Measurements from ENCODE around the gene SKI.
"Not testable (repeated sequence)": the region's sequence is repeated elsewhere in the genome, so short reads cannot be mapped to it uniquely, and the experiment has no call there.

SKI gene

DNA sequence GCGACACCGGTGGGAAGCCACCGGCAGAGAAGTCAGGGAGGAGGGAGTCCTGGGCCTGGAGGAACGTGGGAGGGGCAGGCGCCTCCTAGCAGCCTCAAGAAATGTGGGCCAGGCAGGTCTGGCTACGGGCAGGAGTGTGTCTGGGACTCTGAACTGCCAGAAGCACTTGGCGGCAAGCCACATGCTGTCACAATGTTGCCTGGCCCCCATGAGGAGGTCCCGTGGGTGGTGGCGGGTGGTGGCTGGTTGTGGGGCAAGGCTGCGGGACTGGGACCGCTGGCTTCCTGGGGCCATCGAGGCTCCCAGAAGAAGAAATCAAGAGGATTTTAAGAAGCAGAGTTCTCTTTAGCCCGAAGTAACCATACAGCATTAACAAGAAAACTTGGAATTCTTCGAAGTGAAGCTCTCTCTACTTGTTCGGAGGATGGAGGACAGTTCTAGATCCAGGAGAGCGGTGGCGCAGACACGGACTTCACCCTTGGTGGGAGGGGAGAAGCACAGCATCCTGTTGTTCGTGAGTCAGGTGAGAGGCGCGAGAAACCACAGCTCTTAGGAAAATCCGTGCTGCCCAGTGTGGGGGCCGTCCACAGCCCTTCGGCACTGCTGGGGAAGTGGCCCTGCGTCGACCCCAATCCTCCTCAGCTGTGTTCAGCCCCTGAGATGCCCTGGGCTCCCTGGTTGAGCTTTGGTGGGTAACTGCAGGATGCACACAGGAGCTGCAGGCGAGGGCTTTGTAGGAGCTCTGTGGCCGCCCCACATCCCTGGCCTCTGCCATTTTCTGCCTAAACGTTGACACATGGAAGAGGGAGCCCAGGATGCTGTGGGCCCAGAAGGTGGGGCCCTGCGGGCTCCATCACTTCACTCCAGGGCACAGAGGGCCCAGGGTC lies 12.4 kb downstream of the SKI start:
- FAIRE-seq = no peak
- DNase-seq (ENCODE audit: insufficient read length, low spot score) = no peak

DNA sequence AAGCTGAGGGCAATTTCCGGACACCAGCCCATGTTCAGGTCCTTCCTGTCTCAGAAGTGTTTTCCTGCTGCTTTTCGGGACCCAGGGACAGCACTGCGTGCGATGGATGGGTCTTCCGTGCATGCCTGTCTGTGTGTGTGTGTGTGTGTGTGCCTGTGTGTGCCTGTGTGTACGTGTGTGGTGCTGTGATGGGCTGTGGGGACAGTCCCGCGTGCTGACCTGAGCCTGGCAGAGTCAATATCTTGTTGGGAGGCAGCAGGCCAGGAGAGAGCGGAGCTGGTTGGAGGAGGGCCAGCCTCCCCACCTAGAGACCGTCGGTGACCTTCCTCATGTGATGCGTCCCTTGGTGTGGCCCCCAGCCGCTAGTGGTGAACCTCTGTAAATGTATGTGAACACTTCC lies 13.7 kb downstream of the SKI start:
- DNase-seq (ENCODE audit: insufficient read length, low spot score) = no peak
- FAIRE-seq = no peak

DNA sequence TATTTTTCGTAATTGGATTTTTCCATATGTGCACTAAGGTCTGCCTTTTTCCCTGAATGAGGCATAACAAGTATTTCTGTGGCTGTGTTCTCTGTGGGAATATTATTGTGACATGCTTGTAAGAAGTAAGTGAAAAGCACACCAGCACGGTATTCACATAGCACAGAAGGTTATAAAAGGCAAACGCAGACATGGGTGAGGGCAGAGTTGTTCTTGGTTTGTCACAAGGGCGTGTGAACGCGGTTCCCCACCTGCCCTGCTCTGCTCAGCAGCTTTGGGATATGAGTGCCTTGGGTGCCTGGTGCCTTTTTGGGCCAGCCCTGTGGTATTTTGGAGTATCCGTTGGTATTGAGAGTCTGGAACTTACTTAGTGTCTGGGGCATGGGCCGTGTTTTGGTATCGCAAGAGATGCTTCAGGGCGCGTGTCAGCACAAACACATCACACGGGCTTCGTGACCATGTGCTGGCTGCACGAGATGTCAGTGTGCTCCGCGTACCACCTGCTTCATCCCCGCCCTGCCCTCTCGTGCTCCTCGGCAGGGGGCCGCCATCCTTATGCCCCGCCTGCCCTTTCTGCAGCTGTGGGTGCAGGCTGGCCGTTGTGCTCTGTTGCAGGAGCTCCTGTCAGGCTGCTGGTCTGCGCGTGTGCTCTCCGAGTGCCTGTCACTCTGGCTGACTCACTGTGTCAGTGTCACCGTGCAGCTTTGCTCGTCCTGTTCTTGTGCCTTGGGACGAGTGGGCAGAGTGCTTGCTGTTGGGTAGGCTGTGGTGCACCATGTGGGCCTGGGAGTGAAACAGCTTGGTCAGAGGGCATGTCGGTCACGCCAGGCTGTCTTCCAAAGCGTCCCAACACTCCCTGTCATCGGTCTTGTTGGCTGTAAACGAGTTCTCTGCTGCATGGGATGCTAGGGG lies 15.0 kb downstream of the SKI start:
- FAIRE-seq (no peak), DNase-seq (ENCODE audit: insufficient read length, low spot score) (no peak)

DNA sequence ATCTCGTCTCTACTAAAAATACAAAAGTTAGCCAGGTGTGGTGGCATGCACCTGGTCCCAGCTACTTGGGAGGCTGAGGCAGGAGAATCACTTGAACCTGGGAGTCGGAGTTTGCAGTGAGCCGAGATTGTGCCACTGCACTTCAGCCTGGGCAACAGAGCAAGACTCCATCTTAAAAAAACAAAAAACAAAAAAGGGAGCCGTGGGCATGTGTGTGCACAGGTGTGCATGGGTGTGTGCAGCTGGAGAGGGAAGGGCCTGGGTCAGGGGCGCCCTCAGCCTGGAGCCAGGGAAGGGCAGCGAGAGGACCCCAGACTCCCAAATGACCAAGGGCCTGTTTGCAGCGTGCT lies 18.9 kb downstream of the SKI start:
- DNase-seq (ENCODE audit: insufficient read length, low spot score); FAIRE-seq: not testable (repeated sequence)

DNA sequence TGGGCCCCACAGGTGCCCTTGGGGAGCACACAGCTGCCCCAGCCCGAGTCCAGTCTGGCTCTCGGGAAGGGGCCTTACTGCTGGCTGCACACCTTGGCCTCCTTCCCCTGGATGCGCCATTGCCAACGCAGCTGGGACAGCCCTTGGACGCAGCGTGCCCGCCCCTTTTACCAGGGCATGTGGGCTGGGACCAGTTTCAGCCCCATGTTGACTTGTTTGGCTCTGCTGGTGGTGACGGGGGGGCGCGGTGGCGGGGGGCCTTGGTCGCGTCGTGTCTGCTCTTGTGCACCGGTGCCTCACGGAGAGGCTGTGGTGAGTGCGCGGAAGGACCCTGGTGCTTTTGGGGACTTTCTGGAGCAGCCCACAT lies 19.6 kb downstream of the SKI start:
- FAIRE-seq (no peak), DNase-seq (ENCODE audit: insufficient read length, low spot score) (no peak)

DNA sequence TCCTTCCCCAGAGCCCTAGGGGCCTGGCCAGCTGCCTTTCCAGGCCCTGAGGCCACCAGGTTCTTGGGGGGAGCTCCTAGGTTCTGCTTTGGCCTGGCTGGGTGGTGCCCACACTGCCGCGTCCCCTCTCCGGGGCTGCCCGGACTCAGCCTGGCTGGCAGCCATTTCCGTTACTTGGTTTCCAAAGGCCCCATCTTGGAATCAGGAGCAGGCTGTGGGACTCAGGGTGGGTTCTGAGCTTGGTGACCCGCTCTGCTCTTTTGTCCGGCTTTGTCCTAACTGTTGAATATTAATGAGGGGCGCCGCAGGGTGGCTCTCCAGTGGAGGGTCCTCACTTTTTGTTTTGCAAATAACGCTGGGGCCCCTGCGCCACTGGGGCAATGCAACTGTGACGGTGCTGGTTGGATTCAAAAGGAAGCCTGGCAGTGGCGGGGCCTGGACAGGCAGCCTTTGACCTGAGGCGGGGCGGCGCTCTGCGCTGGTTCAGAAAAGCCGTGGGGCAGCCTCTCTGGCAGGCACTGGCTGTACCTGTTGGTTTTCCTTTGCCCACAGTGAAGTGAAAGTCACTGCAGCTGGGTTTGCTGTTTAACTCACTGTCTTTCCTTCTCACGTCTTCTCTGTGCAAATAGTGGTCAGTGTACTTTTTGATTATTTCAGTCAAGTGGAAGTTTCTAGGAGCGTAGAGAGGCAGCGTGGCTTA lies 20.2 kb downstream of the SKI start:
- FAIRE-seq = no peak

DNA sequence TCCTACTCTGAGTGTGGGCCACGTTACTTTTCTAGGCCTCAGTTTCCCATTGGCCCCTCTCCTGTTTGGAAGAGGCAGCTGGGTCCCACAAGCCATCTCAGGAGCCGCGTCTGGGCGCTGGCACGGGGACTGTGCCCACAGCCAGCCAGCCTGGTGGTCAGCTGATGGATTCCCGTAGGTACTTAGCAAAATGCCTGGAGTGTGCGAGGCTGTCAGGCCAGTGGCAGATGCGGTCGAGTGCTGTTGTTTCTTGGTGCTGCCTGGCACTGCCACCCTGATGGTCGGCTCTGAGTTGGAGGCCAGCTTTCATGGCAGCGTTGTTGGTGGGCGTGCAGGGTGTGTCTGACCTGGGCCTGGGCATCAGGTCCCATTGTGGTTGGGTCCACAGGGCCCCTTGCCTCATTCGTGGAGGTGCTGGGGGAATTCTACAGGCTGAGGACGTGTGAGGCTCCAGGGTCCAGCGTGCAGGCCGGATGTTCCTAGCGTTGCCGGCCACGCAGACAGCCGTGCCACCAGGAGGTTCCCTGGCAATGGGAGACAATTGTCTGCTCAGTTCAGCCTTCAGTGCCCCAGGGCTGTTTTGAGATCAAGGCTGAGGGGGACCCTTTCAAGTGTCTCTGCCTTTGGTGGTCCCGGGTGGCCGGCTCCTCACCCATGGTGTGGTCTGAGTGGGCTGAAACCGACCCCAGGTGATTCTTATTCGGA lies 20.9 kb downstream of the SKI start:
- DNase-seq (ENCODE audit: insufficient read length, low spot score) = no peak
- peak; percentile 13 for FAIRE-seq

More for the DNA sequence above, 20.2 kb downstream of the SKI start:
- no peak for DNase-seq (ENCODE audit: insufficient read length, low spot score)

DNA sequence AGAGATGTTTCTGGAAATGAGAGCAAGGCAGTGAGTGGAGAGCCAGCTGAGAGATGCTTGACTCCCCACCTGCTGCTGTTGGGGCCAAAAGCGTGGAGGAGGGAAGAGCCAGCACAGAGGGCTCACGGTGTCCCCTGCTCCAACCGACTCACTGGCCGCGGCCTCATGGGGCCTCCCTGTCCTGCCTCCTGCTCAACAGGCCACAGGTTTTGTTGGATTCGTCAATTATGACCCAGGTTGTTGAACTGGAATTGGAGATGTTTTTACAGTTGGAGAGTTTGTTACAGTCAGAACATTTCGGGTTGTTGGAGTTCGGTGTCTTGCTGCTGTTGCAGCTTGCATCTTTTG lies 21.4 kb downstream of the SKI start:
- no peak for FAIRE-seq
- DNase-seq (ENCODE audit: insufficient read length, low spot score) = no peak

DNA sequence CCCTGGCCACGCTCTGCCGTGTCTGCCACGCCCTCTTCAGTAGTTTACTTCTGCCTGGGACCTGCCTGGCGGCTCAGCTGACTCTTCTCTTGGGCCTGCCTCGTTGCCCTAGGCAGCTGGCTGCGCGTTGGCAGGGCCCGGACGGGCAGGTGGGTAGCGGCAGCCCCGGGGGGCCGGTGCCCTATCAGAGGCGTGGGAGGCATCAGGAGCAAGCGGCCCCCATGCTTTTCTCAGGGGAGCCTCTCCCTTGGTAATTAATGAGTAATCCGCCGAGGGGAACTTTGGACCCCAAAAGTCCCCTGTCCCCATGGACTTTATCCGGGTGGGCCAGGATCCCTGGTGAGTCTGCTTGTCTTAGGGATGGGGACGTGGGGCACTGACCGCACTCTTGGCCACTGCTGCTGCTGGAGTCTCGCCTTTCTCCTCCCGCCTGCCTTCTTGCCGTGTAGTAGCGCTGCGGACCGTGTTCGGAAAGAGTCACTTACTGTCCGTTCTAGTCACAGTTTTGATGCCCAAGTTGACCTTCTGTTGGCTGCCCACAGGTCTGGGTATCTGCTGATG lies 22.7 kb downstream of the SKI start:
- no peak for DNase-seq (ENCODE audit: insufficient read length, low spot score)
- no peak for FAIRE-seq

DNA sequence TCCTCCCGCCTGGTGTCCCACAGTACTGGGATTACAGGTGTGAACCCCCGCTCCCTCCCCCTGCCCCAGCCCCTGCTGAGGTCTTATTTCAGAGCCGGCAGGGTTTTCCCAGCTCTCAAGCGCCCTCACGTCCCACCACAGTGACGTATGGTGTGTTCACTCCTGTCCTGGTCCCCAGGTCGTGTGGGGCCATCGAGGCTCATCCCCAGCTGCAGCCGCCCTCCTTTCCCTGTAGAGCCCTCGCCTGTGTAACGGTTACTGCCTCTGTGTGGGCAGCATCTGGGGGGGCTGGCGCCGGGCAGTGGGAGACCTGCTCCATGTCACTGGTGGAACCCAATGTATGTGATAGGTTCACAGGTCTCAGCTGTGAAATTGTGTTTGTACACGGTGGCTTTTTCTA lies 23.2 kb downstream of the SKI start:
- no peak for FAIRE-seq
- DNase-seq (ENCODE audit: insufficient read length, low spot score) = no peak

DNA sequence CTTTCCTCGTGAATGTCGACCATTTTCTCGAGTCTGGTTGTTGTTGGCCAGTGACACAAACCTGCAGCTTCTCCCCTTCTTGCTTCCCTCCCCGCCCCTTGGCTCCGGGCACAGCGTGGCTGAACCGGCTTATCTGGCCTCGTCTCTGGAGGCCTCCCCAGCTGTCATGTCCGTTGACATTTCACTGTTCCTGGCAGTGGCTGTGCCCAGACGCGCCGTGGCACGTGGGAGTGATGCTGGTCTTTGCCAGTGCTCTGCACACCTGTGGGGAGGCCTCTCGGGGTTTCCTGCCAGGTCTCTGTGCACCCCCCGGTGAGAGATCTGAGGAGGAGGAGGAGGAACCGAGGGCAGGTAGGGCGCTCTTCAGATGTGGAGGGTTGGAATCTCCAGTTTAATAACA lies 23.7 kb downstream of the SKI start:
- DNase-seq (ENCODE audit: insufficient read length, low spot score) (no peak), FAIRE-seq (no peak)

DNA sequence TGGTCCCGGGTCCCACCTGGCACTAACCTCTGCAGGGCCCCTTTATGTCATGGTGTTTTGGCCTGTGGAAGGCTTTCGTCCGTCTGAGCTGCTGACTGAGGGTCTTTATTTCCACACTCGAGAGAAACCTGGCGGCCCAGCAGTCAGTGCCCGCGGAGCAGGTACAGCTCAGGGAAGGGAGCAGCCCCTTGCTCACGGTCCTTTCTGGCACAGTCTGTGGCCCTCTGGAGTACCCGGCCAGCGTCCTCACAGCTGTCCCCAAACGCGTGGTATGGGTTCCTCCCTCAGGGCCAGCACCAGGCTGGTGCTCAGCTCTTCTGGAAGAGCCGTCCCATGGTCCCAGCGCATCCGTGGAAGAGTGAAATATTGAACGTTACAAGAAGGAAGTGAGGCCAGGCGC lies 24.3 kb downstream of the SKI start:
- DNase-seq (ENCODE audit: insufficient read length, low spot score) (no peak), FAIRE-seq (no peak)

DNA sequence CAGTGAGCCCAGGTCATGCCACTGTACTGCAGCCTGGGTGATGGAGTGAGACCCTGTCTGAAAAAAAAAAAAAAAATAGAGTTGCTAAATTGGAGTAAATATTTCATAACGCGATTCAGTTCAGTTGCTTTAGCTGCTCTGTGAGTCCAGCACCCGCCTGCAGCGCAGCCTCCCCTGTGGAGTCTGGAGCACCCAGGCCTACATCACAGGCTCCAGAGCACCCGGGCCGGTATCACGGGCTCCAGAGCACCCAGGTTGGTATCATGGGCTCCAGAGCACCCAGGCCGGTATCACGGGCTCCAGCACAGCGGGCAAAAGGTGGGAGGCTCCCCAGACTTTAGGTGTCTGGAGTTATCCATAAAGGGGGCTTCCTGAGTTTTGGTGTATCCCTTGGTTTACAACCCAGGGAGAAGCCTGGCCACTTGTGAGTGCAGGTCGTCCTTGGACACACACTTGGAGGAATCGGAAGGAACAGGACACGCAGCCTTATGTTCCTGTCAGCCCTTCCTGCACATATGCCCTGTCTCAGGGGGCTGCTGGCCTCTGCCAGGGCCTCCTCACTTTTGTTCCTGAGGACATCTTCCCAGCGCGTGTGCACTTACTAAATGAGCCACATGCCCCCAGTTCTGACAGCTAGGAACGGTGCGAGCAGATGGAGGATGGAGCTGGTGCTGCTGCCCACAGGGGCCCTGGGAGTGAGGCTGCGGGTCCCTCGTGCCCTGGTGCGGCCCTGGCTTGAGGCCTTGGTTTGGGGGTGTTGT lies 25.1 kb downstream of the SKI start:
- FAIRE-seq (no peak), DNase-seq (ENCODE audit: insufficient read length, low spot score) (no peak)

DNA sequence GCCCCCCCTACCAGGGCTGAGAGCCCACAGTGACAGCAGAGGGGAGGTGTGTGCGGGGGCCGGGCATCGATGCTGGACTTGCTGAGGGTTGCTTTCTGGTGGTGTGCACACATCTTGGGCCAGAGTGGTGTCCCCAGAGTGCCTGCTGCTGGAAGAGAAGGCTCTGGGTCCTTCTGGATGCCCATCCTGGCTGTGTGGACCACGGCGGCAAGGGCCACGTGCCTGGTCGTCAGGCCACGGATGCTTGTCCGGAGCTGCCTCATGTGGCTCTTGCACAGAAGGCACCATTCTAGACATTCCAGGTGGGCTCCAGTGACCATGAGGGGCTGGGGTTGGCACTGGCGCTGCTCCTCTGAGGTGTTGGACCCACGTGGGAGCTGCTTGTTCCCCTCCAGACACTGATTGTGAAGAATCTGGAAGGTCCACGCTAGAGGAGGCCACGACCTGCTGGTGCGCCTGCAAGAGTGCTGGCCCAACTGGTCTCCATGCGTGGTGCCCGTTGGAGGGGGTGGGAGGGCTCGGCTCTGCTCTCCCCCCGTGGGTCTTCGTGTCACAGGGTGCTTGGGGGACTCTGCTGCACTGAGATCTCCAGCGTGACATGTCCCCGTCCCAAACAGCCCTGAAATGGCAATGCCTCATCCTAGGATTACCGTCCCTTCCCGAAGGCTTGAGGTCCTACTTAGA lies 25.8 kb downstream of the SKI start:
- no peak for DNase-seq (ENCODE audit: insufficient read length, low spot score)
- FAIRE-seq = no peak

DNA sequence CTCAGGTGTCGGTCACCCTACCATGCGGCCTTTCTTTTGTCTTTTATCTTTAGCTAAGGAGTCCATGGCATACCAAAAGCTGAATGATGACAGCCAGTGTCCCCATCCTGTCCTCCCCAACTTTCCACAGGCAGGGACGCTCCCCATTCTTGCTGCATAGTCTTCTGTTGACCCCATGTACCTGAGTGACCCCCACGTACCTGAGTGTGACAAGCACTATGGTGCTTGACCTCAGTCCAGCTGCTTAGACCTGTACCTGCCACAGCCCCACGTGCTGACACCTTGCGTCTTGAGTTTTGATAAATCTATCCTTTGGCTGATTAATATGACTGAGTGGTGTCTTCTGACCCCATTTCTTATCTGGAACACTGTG lies 26.9 kb downstream of the SKI start:
- peak; percentile 33 for FAIRE-seq

DNA sequence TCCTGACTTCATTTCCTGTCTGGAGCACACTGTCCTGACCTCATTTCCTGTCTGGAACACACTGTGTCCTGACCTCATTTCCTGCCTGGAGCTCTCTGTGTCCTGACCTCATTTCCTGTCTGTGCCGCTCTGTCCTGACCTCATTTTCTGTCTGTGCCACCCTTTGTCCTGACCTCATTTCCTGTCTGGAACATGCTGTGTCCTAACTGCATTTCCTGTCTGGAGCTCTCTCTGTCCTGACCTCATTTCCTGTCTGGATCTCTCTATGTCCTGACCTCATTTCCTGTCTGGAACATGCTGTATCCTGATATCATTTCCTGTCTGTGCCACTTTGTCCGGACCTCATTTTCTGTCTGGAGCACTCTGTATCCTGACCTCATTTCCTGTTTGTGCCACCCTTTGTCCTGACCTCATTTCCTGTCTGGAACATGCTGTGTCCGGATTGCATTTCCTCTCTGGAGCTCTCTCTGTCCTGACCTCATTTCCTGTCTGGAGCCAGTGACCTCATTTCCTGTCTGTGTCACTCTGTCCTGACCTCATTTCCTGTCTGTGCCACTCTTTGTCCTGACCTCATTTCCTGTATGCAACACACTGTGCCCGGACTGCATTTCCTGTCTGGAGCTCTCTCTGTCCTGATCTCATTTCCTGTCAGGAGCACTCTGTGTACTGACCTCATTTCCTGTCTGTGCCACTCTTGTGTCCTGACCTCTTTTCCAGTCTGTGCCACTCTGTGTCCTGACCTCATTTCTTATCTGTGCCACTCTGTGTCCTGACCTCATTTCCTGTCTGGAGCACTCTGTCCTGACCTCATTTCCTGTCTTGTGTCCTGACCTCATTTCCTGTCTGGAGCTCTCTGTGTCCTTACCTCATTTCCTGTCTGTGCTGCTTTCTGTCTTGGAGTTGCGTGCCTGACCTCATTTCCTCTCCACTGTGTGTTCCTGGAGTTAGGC lies 27.6 kb downstream of the SKI start:
- FAIRE-seq (peak; percentile 79), DNase-seq (ENCODE audit: insufficient read length, low spot score) (peak; percentile 53)

More for the DNA sequence above, 26.9 kb downstream of the SKI start:
- no peak for DNase-seq (ENCODE audit: insufficient read length, low spot score)

DNA sequence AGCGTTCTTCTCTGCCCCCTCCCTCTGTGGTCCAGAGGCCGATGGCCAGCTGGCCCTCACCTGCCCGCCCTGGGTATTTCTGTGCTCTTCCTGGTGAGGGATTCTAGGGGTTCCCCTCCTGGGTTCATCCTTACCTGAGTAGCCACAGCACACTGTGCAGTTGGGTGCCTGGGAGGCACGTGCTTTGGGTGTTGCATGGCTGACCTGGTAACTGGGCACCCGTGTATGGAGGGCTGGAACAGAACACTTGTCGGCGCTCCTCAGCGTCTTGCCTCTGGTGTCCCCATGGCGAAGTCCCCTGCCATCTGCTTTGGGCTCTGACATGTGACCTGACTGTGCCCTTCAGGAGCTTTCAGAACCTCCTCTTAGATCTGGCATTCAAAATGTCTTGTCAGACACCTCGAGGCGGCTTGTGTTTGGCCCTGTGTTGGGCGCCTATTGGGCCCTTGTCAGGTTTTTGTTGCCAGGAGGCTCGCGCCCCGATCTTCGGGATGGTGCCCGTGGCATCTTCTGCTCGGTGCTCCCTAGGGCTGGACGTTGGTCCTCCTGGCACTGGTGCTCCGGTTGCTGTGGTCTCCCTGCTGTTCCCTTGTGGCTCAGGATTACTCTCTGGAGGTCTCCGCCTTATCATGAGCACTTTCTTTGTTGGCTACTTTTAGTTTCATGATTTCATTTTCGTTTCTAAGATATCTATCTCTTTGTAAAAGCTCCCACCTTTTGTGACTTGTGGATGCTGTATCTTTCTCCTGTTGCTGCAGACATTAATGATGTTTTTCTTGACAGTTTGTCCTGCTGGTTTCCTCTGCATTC lies 28.5 kb downstream of the SKI start:
- FAIRE-seq = no peak
- no peak for DNase-seq (ENCODE audit: insufficient read length, low spot score)
